H9 (cell line): Measurements from ENCODE around the gene SMURF1. TPM values are rescaled to one million over a fixed set of nuclear protein-coding genes. Genes with fewer than 3 reads are reported as not detected.

Experiments used
- DNase-seq: peaks from one replicate; pipeline ENCODE4 v3.0.0-alpha.2; 2017
- H2AFZ ChIP-seq: one replicate; pipeline ENCODE4 v1.6.1; 2013; ENCODE audit warnings: mild to moderate bottlenecking, low read length, control low read depth, moderate library complexity
- H2AK5ac ChIP-seq: 2 replicates; pipeline ENCODE4 v1.6.1; 2013; ENCODE audit warnings: low read length, control low read depth, mixed read lengths; ENCODE audit not compliant: insufficient read length
- H2BK120ac ChIP-seq: one replicate; pipeline ENCODE4 v1.6.1; 2013; ENCODE audit warnings: low read depth, mild to moderate bottlenecking, low read length, control low read depth, inconsistent platforms; ENCODE audit not compliant: poor library complexity, severe bottlenecking
- H2BK12ac ChIP-seq: 2 replicates; pipeline ENCODE4 v1.6.1; 2013; ENCODE audit warnings: low read length, control low read depth, mixed read lengths, low read depth; ENCODE audit not compliant: insufficient read length
- H2BK15ac ChIP-seq: 2 replicates; pipeline ENCODE4 v1.6.1; 2013; ENCODE audit warnings: low read depth, low read length, control low read depth
- H2BK20ac ChIP-seq: one replicate; pipeline ENCODE4 v1.6.1; 2013; ENCODE audit warnings: low read depth, mild to moderate bottlenecking, low read length, control low read depth, inconsistent platforms; ENCODE audit not compliant: poor library complexity, severe bottlenecking
- H2BK5ac ChIP-seq: 2 replicates; pipeline ENCODE4 v1.6.1; 2013; ENCODE audit warnings: low read length, control low read depth, mixed read lengths; ENCODE audit not compliant: insufficient read length
- H3K14ac ChIP-seq: 2 replicates; pipeline ENCODE4 v1.6.1; 2013; ENCODE audit warnings: low read length, control low read depth; ENCODE audit not compliant: insufficient read depth
- H3K18ac ChIP-seq: 2 replicates; pipeline ENCODE4 v1.6.1; 2013; ENCODE audit warnings: low read depth, mild to moderate bottlenecking, mixed read lengths, low read length, control low read depth; ENCODE audit not compliant: insufficient read length
- H3K23ac ChIP-seq: 2 replicates; pipeline ENCODE4 v1.6.1; 2013; ENCODE audit warnings: low read length, control low read depth, mixed read lengths, low read depth; ENCODE audit not compliant: insufficient read length
- H3K23me2 ChIP-seq: 2 replicates; pipeline ENCODE4 v1.6.1; 2013; ENCODE audit warnings: low read depth, mild to moderate bottlenecking, mixed read lengths, low read length, control low read depth; ENCODE audit not compliant: insufficient read length, poor library complexity, severe bottlenecking
- H3K27ac ChIP-seq: 2 replicates; pipeline ENCODE4 v1.5.1; 2013; ENCODE audit warnings: low read length, control low read depth, mixed read lengths, low read depth; ENCODE audit not compliant: insufficient read length
- H3K27me3 ChIP-seq: 2 replicates; pipeline ENCODE4 v1.6.1; 2013; ENCODE audit warnings: low read length, control low read depth, inconsistent platforms; ENCODE audit not compliant: insufficient read depth
- H3K4ac ChIP-seq: 2 replicates; pipeline ENCODE4 v1.6.1; 2013; ENCODE audit warnings: low read depth, mild to moderate bottlenecking, control low read depth, inconsistent platforms, low read length, moderate library complexity
- H3K4me1 ChIP-seq: 2 replicates; pipeline ENCODE4 v1.6.1; 2013; ENCODE audit warnings: low read length, control low read depth, inconsistent platforms; ENCODE audit not compliant: insufficient read depth
- H3K4me2 ChIP-seq: 2 replicates; pipeline ENCODE4 v1.6.1; 2013; ENCODE audit warnings: low read length, control low read depth, mixed read lengths; ENCODE audit not compliant: insufficient read length, insufficient read depth
- H3K56ac ChIP-seq: 2 replicates; pipeline ENCODE4 v1.6.1; 2013; ENCODE audit warnings: low read depth, mild to moderate bottlenecking, mixed read lengths, low read length, control low read depth; ENCODE audit not compliant: insufficient read length
- H3K79me1 ChIP-seq: 2 replicates; pipeline ENCODE4 v1.6.1; 2013; ENCODE audit warnings: low read depth, mild to moderate bottlenecking, moderate library complexity, low read length, control low read depth, inconsistent platforms; ENCODE audit not compliant: insufficient read depth, poor library complexity, severe bottlenecking
- H3K79me2 ChIP-seq: 2 replicates; pipeline ENCODE4 v1.6.1; 2013; ENCODE audit warnings: low read length, control low read depth, inconsistent platforms; ENCODE audit not compliant: insufficient read depth
- H3K9ac ChIP-seq: 2 replicates; pipeline ENCODE4 v1.6.1; 2013; ENCODE audit warnings: low read length, control low read depth, mixed read lengths; ENCODE audit not compliant: insufficient read length; ENCODE audit errors: extremely low read depth
- H3K9me3 ChIP-seq: one replicate; pipeline ENCODE4 v1.6.1; 2013; ENCODE audit warnings: low read depth, low read length, inconsistent platforms; ENCODE audit not compliant: control insufficient read depth
- H3T11ph ChIP-seq: one replicate; pipeline ENCODE4 v1.6.1; 2013; ENCODE audit warnings: mild to moderate bottlenecking, low read length, control low read depth, inconsistent platforms
- H4K20me1 ChIP-seq: one replicate; pipeline ENCODE4 v1.6.1; 2013; ENCODE audit not compliant: control insufficient read depth, insufficient read length, insufficient read depth
- H4K5ac ChIP-seq: 2 replicates; pipeline ENCODE4 v1.6.1; 2013; ENCODE audit warnings: low read depth, mild to moderate bottlenecking, mixed read lengths, low read length, control low read depth; ENCODE audit not compliant: insufficient read length
- H4K8ac ChIP-seq: replicated peaks from 2 replicates; pipeline ENCODE4 v1.6.1; 2013; ENCODE audit warnings: low read length, control low read depth, mixed read lengths, low read depth; ENCODE audit not compliant: insufficient read length
- H4K91ac ChIP-seq: 2 replicates; pipeline ENCODE4 v1.6.1; 2013; ENCODE audit warnings: low read depth, mild to moderate bottlenecking, moderate library complexity, mixed read lengths, low read length, control low read depth; ENCODE audit not compliant: insufficient read length
- H3K27ac Mint-ChIP-seq, 3 experiments: 2 replicates in 2 of 3; 3 replicates in 1 of 3; pipeline ENCODE4 v1.8.0; 2020 to 2021; ENCODE audit warnings: mixed read lengths in 3 of 3, mild to moderate bottlenecking in 1 of 3, moderate library complexity in 1 of 3
- H3K27me3 Mint-ChIP-seq: 2 replicates; pipeline ENCODE4 v1.8.0; 2021; ENCODE audit warnings: low read depth, mild to moderate bottlenecking, moderate library complexity, mixed read lengths
- H3K36me3 Mint-ChIP-seq, 3 experiments: 2 replicates in 2 of 3; 3 replicates in 1 of 3; pipeline ENCODE4 v1.8.0; 2020 to 2021; ENCODE audit warnings: low read depth in 3 of 3, mixed read lengths in 3 of 3; ENCODE audit not compliant: insufficient read depth in 1 of 3
- H3K4me1 Mint-ChIP-seq, 2 experiments: 2 replicates each; pipeline ENCODE4 v1.8.0; 2020; ENCODE audit warnings: mixed read lengths in 2 of 2
- H3K4me3 Mint-ChIP-seq, 2 experiments: 2 replicates in 1 of 2; 3 replicates in 1 of 2; pipeline ENCODE4 v1.8.0; 2020 to 2021; ENCODE audit warnings: mild to moderate bottlenecking in 2 of 2, mixed read lengths in 2 of 2, moderate library complexity in 1 of 2
- H3K9me3 Mint-ChIP-seq, 2 experiments: 2 replicates in 1 of 2; 3 replicates in 1 of 2; pipeline ENCODE4 v1.8.0; 2020; ENCODE audit warnings: mild to moderate bottlenecking in 2 of 2, mixed read lengths in 2 of 2, moderate library complexity in 1 of 2
- CTCF ChIP-seq: fragments of 200-600 bp; sonication (generic); conservative IDR thresholded peaks from 3 replicates; pipeline ENCODE4 v1.8.0; 2021; ENCODE audit warnings: antibody characterized with exemption, mild to moderate bottlenecking
- WGBS: extraction: QIAGEN DNeasy Blood & Tissue Kit; methylation state at CpG from one replicate; pipeline ENCODE4 v1.1.7; 2013; ENCODE audit warnings: missing lambda C conversion rate, low lambda C conversion rate, mixed read lengths; ENCODE audit not compliant: insufficient read length; ENCODE audit errors: extremely low coverage; 5-methylcytosine and 5-hydroxymethylcytosine counted together
- total RNA-seq: library from RNA; stranded (reverse); gene quantifications from 2 replicates; pipeline ENCODE4 v1.2.1, GENCODE V29; 2021

Gene SMURF1
- total RNA-seq, 1 experiment from 2014 or later: 29.4 TPM

- Mint-ChIP-seq H3K9me3 (no peaks in the 10 kb centered on the region; a peak in 1 of 5 replicates), H3K27me3 (no peaks in the 10 kb centered on the region), H3K4me1 (peaks cover 14 to 16% of the 10 kb centered on the region in 2 experiments), H3K4me3 (no peak overlapping the region), H3K27ac (peak overlapping the region in 2 of 3 experiments; percentile 65 to 93; a peak in 5 of 7 replicates), H3K36me3 (peaks cover 0 to 4% (median 3%) of the 10 kb centered on the region in 3 experiments; a peak in 3 of 7 replicates)
- Histone ChIP-seq H3K4me1 (peaks cover 5% of the 10 kb centered on the region; the same call in 1 of the 2 replicates), H3K79me1 (peaks cover 2% of the 10 kb centered on the region), H3K4me2 (no peak overlapping the region), H4K91ac (no peak overlapping the region), H3K14ac (no peak overlapping the region), H4K8ac (no peak overlapping the region), H2BK120ac (no peak overlapping the region), H3K9ac (no peak overlapping the region), H4K20me1 (no peaks in the 10 kb centered on the region), H4K5ac (no peak overlapping the region), H2AK5ac (no peak overlapping the region), H2BK12ac (no peak overlapping the region), H3K79me2 (peaks cover 10% of the 10 kb centered on the region; the same call in 1 of the 2 replicates), H2BK20ac (no peak overlapping the region), H3K4ac (no peak overlapping the region), H3K18ac (no peak overlapping the region), H2AFZ (no peak overlapping the region), H3K27me3 (no peaks in the 10 kb centered on the region), H3K56ac (no peak overlapping the region), H3T11ph (no peak overlapping the region), H2BK15ac (no peak overlapping the region), H3K23me2 (no peaks in the 10 kb centered on the region), H3K27ac (no peak overlapping the region), H3K23ac (no peak overlapping the region), H2BK5ac (no peak overlapping the region), H3K9me3 (no peaks in the 10 kb centered on the region)
- TF ChIP-seq CTCF: no peak
- no CpG with 5 or more reads among the region's 6 CpGs for WGBS
- DNase-seq: no peak
These were observed 63.2 kb downstream of the SMURF1 start for GRCh38 chr7:99080679-99081078.
